ENCODE results near the gene NDUFB8.
A peak's percentile ranks its signal among the peaks of the same experiment; 100 is the strongest.

GRCh38 chr10:100482181-100482833 lies 47.4 kb downstream of the NDUFB8 start:
- TF ChIP-seq POLR2A (IDR thresholded peaks at IDR 0.05) (no peak), CTCF (IDR thresholded peaks at IDR 0.05) (peak; percentile 67 to 90 (median 75))
